ENCODE results near the gene ARHGAP5. TPM values are rescaled to one million over a fixed set of nuclear protein-coding genes. Genes with fewer than 3 reads are reported as not detected.

The ARHGAP5 gene
- total RNA-seq, 6 experiments from 2014 or later, result 75.4 to 101 (median 82.2) TPM

DNA sequence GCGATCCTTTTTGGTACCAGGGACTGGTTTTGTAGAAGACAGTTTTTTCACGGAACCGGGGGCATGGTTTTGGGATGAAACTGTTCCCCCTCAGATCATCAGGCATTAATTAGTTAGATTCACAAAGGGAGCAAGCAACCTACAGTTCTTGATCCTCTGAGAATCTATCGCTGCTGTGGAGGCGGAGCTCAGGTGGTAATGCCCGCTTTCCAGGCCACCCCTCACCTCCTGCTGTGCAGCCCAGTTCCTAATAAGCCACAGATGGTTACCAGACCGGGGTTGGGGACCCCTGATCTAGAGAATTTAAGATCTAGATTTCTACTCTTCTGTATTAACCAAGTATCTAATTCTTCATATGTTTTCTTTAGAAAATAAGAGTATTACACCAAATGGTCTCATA, 4.8 kb downstream of the ARHGAP5 start:
- DNase-seq, result no peak
- TF ChIP-seq, protein P1, sequence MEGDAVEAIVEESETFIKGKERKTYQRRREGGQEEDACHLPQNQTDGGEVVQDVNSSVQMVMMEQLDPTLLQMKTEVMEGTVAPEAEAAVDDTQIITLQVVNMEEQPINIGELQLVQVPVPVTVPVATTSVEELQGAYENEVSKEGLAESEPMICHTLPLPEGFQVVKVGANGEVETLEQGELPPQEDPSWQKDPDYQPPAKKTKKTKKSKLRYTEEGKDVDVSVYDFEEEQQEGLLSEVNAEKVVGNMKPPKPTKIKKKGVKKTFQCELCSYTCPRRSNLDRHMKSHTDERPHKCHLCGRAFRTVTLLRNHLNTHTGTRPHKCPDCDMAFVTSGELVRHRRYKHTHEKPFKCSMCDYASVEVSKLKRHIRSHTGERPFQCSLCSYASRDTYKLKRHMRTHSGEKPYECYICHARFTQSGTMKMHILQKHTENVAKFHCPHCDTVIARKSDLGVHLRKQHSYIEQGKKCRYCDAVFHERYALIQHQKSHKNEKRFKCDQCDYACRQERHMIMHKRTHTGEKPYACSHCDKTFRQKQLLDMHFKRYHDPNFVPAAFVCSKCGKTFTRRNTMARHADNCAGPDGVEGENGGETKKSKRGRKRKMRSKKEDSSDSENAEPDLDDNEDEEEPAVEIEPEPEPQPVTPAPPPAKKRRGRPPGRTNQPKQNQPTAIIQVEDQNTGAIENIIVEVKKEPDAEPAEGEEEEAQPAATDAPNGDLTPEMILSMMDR (IDR thresholded peaks at IDR 0.05), result no peak
- Mint-ChIP-seq H3K4me3 (no peak overlapping the region), H3K27ac (no peak overlapping the region), H3K9me3 (no peaks in the 10 kb centered on the region), H3K27me3 (ENCODE audit: insufficient read depth) (no peaks in the 10 kb centered on the region; the same call in 1 of the 2 replicates), H3K36me3 (ENCODE audit: low read depth) (peaks cover 26% of the 10 kb centered on the region), H3K4me1 (ENCODE audit: low read depth) (peaks cover 75% of the 10 kb centered on the region)

DNA sequence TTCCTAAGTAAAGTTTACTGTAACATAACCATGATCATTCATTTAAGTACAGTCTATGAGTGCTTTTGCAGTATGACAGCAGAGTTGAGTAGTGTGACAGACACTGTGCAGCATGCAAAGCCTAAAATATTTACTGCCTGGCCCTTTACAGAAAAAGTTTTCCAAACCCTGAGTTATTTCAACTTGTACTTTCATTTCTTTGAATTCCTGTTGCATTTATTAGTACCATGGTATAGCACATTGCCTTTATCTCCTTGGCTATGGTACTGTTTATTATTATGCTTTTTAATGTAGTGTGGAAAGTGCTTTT, 6.2 kb downstream of the ARHGAP5 start:
- Mint-ChIP-seq H3K4me1 (ENCODE audit: low read depth) (peaks cover 87% of the 10 kb centered on the region), H3K36me3 (ENCODE audit: low read depth) (peaks cover 20% of the 10 kb centered on the region), H3K27me3 (ENCODE audit: insufficient read depth) (no peaks in the 10 kb centered on the region; the same call in 1 of the 2 replicates), H3K9me3 (no peaks in the 10 kb centered on the region), H3K4me3 (no peak overlapping the region), H3K27ac (no peak overlapping the region)
- TF ChIP-seq, protein P1 (IDR thresholded peaks at IDR 0.05), result no peak
- DNase-seq, result no peak

DNA sequence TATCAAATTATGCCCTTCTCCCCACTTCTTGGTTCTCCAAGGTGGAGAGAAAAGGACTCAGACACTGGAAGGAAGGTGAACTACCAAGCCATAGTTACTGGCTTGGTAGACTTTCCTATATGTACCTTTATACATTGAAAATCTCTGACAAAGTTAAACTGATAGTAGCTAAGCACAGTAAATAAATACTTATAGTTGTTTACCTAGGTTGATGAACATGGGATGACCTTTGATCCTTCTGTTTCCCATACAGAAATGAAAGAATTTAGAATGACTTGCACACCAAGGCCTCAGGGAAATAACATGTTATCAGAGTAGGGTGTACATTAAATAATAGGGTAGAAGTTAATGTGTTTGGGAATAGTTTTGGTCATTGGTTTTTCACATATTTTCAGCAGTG, 6.7 kb downstream of the ARHGAP5 start:
- Mint-ChIP-seq H3K27me3 (ENCODE audit: insufficient read depth) (no peaks in the 10 kb centered on the region; the same call in 1 of the 2 replicates), H3K27ac (peak overlapping the region; percentile 6; the same call in 1 of the 2 replicates), H3K36me3 (ENCODE audit: low read depth) (peaks cover 16% of the 10 kb centered on the region), H3K4me3 (no peak overlapping the region), H3K9me3 (no peaks in the 10 kb centered on the region), H3K4me1 (ENCODE audit: low read depth) (peaks cover 86% of the 10 kb centered on the region)
- TF ChIP-seq, protein P1 (IDR thresholded peaks at IDR 0.05), result no peak
- no peak for DNase-seq

DNA sequence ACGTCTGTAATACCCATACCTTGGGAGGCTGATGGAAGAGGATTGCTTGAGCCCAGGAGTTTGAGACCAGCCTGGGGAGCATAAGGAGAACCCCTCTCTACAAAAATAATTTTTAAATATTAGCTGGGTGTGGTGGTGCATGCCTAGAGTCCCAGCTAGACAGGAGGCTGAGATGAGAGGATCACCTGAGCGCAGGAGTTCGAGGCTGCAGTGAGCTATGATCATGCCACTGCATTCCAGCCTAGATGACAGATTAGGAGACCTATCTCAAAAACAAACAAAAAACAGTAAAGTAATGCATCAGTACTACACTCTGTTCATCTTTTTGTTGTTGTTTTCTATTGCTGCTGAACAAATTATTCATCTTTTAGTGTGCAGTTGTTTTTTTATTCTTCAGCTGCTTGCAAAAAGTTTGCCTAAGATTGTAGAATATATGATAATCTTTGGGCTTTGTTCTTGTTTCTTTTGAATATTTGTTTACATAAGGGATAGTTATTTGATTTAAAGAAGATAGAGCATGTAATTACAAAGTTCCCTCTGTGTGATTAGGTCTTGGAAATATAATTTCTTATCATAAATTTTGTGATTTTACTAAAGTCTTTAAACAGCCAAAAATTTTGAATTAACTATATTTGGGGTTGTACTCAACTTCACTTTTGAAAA, 8.2 kb downstream of the ARHGAP5 start:
- H3K4me3 Mint-ChIP-seq, result no peak overlapping the region

DNA sequence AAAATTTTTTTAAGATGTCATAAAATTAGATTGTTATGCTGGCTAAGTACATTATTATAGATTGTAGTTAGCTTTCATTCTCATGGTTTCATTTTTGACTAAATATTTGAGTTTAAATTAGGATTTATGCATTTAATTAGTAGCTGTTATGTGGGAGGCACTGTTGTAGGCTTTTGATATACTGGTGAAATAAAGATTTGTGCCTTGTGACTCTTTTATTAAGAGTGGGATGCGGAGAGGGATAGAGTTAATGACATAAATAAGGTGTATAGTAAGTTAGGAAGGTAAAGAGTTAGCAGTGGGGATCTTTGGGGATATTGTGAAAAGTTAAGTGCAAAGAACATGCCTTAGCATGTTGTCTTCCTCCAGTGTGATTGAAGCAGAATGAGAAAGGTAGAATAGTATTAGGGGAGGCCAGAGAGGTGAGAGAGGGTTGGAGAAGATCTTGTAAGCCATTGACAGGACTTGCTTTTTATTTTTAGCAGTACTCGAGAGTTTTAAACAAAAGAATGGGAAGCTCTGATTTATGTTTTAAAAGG, 8.8 kb downstream of the ARHGAP5 start:
- Mint-ChIP-seq H3K27me3 (ENCODE audit: insufficient read depth) (no peaks in the 10 kb centered on the region; the same call in 1 of the 2 replicates), H3K4me3 (no peak overlapping the region), H3K9me3 (no peaks in the 10 kb centered on the region), H3K27ac (no peak overlapping the region), H3K36me3 (ENCODE audit: low read depth) (peaks cover 16% of the 10 kb centered on the region), H3K4me1 (ENCODE audit: low read depth) (peaks cover 66% of the 10 kb centered on the region)
- no peak for DNase-seq
- TF ChIP-seq, protein P1 (IDR thresholded peaks at IDR 0.05), result no peak

More for the DNA sequence above, 8.2 kb downstream of the ARHGAP5 start:
- no peaks in the 10 kb centered on the region; the same call in 1 of the 2 replicates for H3K27me3 Mint-ChIP-seq (ENCODE audit: insufficient read depth)
- TF ChIP-seq, protein P1 (IDR thresholded peaks at IDR 0.05), result no peak
- peaks cover 10% of the 10 kb centered on the region for H3K36me3 Mint-ChIP-seq (ENCODE audit: low read depth)
- no peak overlapping the region for H3K27ac Mint-ChIP-seq
- H3K9me3 Mint-ChIP-seq, result no peaks in the 10 kb centered on the region
- no peak for DNase-seq
- H3K4me1 Mint-ChIP-seq (ENCODE audit: low read depth), result peaks cover 72% of the 10 kb centered on the region

Data from HFFc6 (cell line).